WTC11 (cell line): ENCODE data around the gene HPDL. TPM values are rescaled to one million over a fixed set of nuclear protein-coding genes. Genes with fewer than 3 reads are reported as not detected.

Experiments
- ATAC-seq: fragments of 200-7000 bp; cut with Tn5 transposase; 2 replicates; pipeline ENCODE4 v1.10.0; 2021; ENCODE audit warnings: mild to moderate bottlenecking, moderate library complexity
- CTCF ChIA-PET: fragments of 300-600 bp; sonication (Branson Sonifier 250); formaldehyde crosslinking; loops from one replicate; lab custom pipeline; 2021; ENCODE audit warnings: antibody characterized with exemption; lab: Charles Lee
- POLR2A ChIA-PET: fragments of 350-600 bp; sonication (Branson Sonifier 250); formaldehyde crosslinking; loops from one replicate; lab custom pipeline; 2021; ENCODE audit warnings: antibody characterized with exemption; lab: Charles Lee
- DNase-seq: peaks from one replicate; pipeline ENCODE4 v3.0.0; 2021; ENCODE audit warnings: low spot score
- H3K27ac Mint-ChIP-seq: 2 replicates; pipeline ENCODE4 v1.8.0; 2021; ENCODE audit warnings: mixed read lengths
- H3K27me3 Mint-ChIP-seq: 2 replicates; pipeline ENCODE4 v1.8.0; 2021; ENCODE audit warnings: low read depth, mild to moderate bottlenecking, moderate library complexity, mixed read lengths
- H3K36me3 Mint-ChIP-seq: 2 replicates; pipeline ENCODE4 v1.8.0; 2021; ENCODE audit warnings: mixed read lengths
- H3K4me1 Mint-ChIP-seq: 2 replicates; pipeline ENCODE4 v1.8.0; 2022; ENCODE audit warnings: mixed read lengths
- H3K4me3 Mint-ChIP-seq: 2 replicates; pipeline ENCODE4 v1.8.0; 2021; ENCODE audit warnings: mild to moderate bottlenecking, moderate library complexity, mixed read lengths
- H3K9me3 Mint-ChIP-seq: 2 replicates; pipeline ENCODE4 v1.8.0; 2021; ENCODE audit warnings: mixed read lengths
- CBFB ChIP-seq: sonication (generic); formaldehyde crosslinking; IDR thresholded peaks from 2 replicates; pipeline ENCODE4 v1.8.1; 2022; ENCODE audit warnings: mild to moderate bottlenecking, low read depth, missing genetic modification reagents
- EMX1 ChIP-seq: fragments of 250-450 bp; sonication (Bioruptor Pico); IDR thresholded peaks from 2 replicates; pipeline ENCODE4 v1.8.0; 2021; ENCODE audit warnings: mild to moderate bottlenecking
- ESRRA ChIP-seq: sonication (generic); formaldehyde crosslinking; IDR thresholded peaks from 2 replicates; pipeline ENCODE4 v1.8.1; 2022; ENCODE audit warnings: mild to moderate bottlenecking, missing genetic modification reagents, borderline replicate concordance
- ETV6 ChIP-seq: sonication (generic); formaldehyde crosslinking; IDR thresholded peaks from 2 replicates; pipeline ENCODE4 v1.8.1; 2022; ENCODE audit warnings: mild to moderate bottlenecking, missing genetic modification reagents
- GRHL2 ChIP-seq: fragments of 250-450 bp; sonication (Bioruptor Pico); IDR thresholded peaks from 2 replicates; pipeline ENCODE4 v1.8.0; 2022; ENCODE audit warnings: mild to moderate bottlenecking, moderate library complexity; ENCODE audit not compliant: insufficient replicate concordance, severe bottlenecking
- IRF2 ChIP-seq: sonication (generic); formaldehyde crosslinking; IDR thresholded peaks from 2 replicates; pipeline ENCODE4 v1.8.0; 2022; ENCODE audit warnings: low read depth, missing genetic modification reagents, borderline replicate concordance
- JUN ChIP-seq: sonication (generic); formaldehyde crosslinking; IDR thresholded peaks from 2 replicates; pipeline ENCODE4 v1.8.0; 2023; ENCODE audit warnings: mild to moderate bottlenecking, missing genetic modification reagents
- NFATC4 ChIP-seq: fragments of 250-450 bp; sonication (Bioruptor Pico); IDR thresholded peaks from 2 replicates; pipeline ENCODE4 v1.9.0; 2021; ENCODE audit warnings: mild to moderate bottlenecking
- NR3C1 ChIP-seq: sonication (generic); formaldehyde crosslinking; conservative IDR thresholded peaks from 2 replicates; pipeline ENCODE4 v1.8.1; 2023; ENCODE audit warnings: low read depth, mild to moderate bottlenecking, missing genetic modification reagents
- PREB ChIP-seq: sonication (generic); formaldehyde crosslinking; IDR thresholded peaks from 2 replicates; pipeline ENCODE4 v1.8.1; 2022; ENCODE audit warnings: mild to moderate bottlenecking, missing genetic modification reagents, moderate library complexity, borderline replicate concordance
- RELA ChIP-seq: sonication (generic); formaldehyde crosslinking; IDR thresholded peaks from 2 replicates; pipeline ENCODE4 v1.8.1; 2022; ENCODE audit warnings: missing genetic modification reagents, mild to moderate bottlenecking, borderline replicate concordance
- ZNF121 ChIP-seq: sonication (generic); formaldehyde crosslinking; IDR thresholded peaks from 2 replicates; pipeline ENCODE4 v1.8.0; 2023; ENCODE audit warnings: missing genetic modification reagents
- ZNF263 ChIP-seq: sonication (generic); formaldehyde crosslinking; IDR thresholded peaks from 2 replicates; pipeline ENCODE4 v1.8.1; 2022; ENCODE audit warnings: low read depth, mild to moderate bottlenecking, moderate library complexity, missing genetic modification reagents
- ZNF532 ChIP-seq: fragments of 250-450 bp; sonication (Bioruptor Pico); IDR thresholded peaks from 2 replicates; pipeline ENCODE4 v1.9.0; 2021; ENCODE audit warnings: mild to moderate bottlenecking, borderline replicate concordance
- total RNA-seq: library from RNA; stranded (reverse); gene quantifications from 3 replicates; pipeline ENCODE4 v1.2.3, GENCODE V29; 2021
- TF ChIP-seq, protein P1 (sequence below): fragments of 200-600 bp; IDR thresholded peaks from 2 replicates; pipeline ENCODE4 v1.8.0; 2022; ENCODE audit warnings: antibody characterized with exemption
- TF ChIP-seq, protein P2 (sequence below): fragments of 250-450 bp; sonication (Bioruptor Pico); IDR thresholded peaks from 2 replicates; pipeline ENCODE4 v2.1.2; 2022; ENCODE audit warnings: mild to moderate bottlenecking, moderate library complexity
- TF ChIP-seq, protein P3 (sequence below): sonication (generic); formaldehyde crosslinking; conservative IDR thresholded peaks from 2 replicates; pipeline ENCODE4 v1.8.1; 2022; ENCODE audit warnings: mild to moderate bottlenecking, missing genetic modification reagents
- TF ChIP-seq, protein P4 (sequence below): sonication (generic); formaldehyde crosslinking; IDR thresholded peaks from 2 replicates; pipeline ENCODE4 v1.8.0; 2022; ENCODE audit warnings: mild to moderate bottlenecking, missing genetic modification reagents
- TF ChIP-seq, protein P5 (sequence below): sonication (generic); formaldehyde crosslinking; IDR thresholded peaks from 2 replicates; pipeline ENCODE4 v1.8.1; 2022; ENCODE audit warnings: low read depth, mild to moderate bottlenecking, moderate library complexity, missing genetic modification reagents, borderline replicate concordance

HPDL gene
- total RNA-seq, 1 experiment from 2014 or later = 44.0 TPM

DNA sequence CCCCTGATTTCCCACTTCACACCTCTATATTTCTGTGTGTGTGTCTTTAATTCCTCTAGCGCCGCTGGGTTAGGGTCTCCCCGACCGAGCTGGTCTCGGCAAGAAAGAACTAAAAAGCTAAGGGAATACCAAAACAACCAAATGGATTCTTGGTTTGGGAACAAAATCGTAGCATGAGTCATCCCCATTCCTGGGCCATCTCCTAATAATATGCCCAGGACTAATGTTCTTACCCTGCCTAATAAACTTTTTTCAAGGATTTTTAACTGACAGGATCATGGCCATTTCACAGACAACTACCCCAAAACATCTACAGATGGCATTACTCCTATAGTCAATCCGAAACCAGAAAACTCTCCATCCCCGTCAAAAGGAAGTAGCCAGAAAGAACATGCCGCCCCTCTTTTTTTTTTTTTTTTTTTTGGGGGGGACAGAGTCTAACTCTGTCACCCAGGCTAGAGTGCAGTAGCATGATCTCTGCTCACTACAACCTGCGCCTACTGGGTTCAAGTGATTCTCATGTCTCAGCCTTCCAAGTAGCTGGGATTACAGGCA lies 4.1 kb upstream of the HPDL start:
- Mint-ChIP-seq H3K4me1 (peaks cover 34% of the 10 kb centered on the region), H3K27ac (peak overlapping the region; percentile 82), H3K27me3 (no peaks in the 10 kb centered on the region; the same call in 1 of the 2 replicates), H3K9me3 (peaks cover 9% of the 10 kb centered on the region)
- DNase-seq = no peak
- CTCF ChIA-PET = interaction anchor here (0.9 to 1.6 kb wide), 3 partner anchors 13 to 304 kb away, joined by 4 to 8 read pairs (median 4); no protein-coding TSS in a partner anchor
- no peak for ATAC-seq
- POLR2A ChIA-PET = interaction anchor here (0.6 to 0.7 kb wide), 2 partner anchors 52 to 523 kb away, joined by 3 to 5 read pairs; partner anchors contain the start of gene PLK3
- TF ChIP-seq ZNF121 (CRISPR knock-in tag) = no peak
- no peak for TF ChIP-seq NR3C1 (CRISPR knock-in tag)
- TF ChIP-seq CBFB (CRISPR knock-in tag) = no peak
- no peak for TF ChIP-seq IRF2
- TF ChIP-seq ESRRA (CRISPR knock-in tag) = no peak
- TF ChIP-seq, protein P1, sequence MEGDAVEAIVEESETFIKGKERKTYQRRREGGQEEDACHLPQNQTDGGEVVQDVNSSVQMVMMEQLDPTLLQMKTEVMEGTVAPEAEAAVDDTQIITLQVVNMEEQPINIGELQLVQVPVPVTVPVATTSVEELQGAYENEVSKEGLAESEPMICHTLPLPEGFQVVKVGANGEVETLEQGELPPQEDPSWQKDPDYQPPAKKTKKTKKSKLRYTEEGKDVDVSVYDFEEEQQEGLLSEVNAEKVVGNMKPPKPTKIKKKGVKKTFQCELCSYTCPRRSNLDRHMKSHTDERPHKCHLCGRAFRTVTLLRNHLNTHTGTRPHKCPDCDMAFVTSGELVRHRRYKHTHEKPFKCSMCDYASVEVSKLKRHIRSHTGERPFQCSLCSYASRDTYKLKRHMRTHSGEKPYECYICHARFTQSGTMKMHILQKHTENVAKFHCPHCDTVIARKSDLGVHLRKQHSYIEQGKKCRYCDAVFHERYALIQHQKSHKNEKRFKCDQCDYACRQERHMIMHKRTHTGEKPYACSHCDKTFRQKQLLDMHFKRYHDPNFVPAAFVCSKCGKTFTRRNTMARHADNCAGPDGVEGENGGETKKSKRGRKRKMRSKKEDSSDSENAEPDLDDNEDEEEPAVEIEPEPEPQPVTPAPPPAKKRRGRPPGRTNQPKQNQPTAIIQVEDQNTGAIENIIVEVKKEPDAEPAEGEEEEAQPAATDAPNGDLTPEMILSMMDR = no peak
- TF ChIP-seq GRHL2 (CRISPR knock-in tag) = no peak
- no peak for TF ChIP-seq ZNF263 (CRISPR knock-in tag)
- TF ChIP-seq, protein P2, sequence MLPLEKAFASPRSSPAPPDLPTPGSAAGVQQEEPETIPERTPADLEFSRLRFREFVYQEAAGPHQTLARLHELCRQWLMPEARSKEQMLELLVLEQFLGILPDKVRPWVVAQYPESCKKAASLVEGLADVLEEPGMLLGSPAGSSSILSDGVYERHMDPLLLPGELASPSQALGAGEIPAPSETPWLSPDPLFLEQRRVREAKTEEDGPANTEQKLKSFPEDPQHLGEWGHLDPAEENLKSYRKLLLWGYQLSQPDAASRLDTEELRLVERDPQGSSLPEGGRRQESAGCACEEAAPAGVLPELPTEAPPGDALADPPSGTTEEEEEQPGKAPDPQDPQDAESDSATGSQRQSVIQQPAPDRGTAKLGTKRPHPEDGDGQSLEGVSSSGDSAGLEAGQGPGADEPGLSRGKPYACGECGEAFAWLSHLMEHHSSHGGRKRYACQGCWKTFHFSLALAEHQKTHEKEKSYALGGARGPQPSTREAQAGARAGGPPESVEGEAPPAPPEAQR (CRISPR knock-in tag) = no peak
- TF ChIP-seq ETV6 (CRISPR knock-in tag) = no peak
- TF ChIP-seq, protein P3, sequence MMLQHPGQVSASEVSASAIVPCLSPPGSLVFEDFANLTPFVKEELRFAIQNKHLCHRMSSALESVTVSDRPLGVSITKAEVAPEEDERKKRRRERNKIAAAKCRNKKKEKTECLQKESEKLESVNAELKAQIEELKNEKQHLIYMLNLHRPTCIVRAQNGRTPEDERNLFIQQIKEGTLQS (CRISPR knock-in tag) = no peak
- TF ChIP-seq EMX1 (CRISPR knock-in tag) = no peak
- no peak for TF ChIP-seq PREB (CRISPR knock-in tag)
- TF ChIP-seq, all 79 proteins: peak for 0
- peak overlapping the region; percentile 22; the same call in 1 of the 2 replicates for H3K4me3 Mint-ChIP-seq
- peaks cover 8% of the 10 kb centered on the region for H3K36me3 Mint-ChIP-seq

GRCh38 chr1:45325851-45326506 lies 716 bp upstream of the HPDL start:
- H3K4me1 Mint-ChIP-seq = peaks cover 56% of the 10 kb centered on the region
- ChIA-PET CTCF (interaction anchor here (0.6 to 4.4 kb wide), 6 partner anchors 14 to 311 kb away, joined by 4 to 32 read pairs (median 6); partner anchors contain the start of genes MUTYH and TOE1), POLR2A (interaction anchor here (0.6 to 4.4 kb wide), 10 partner anchors 9 to 315 kb away, joined by 3 to 54 read pairs (median 6); partner anchors contain the start of genes CCDC163, HECTD3, MMACHC and MUTYH)
- peak overlapping the region; percentile 1; the same call in 1 of the 2 replicates for H3K27ac Mint-ChIP-seq
- ATAC-seq (no peak), DNase-seq (no peak)
- peak overlapping the region; percentile 70 for H3K4me3 Mint-ChIP-seq
- peaks cover 21% of the 10 kb centered on the region for H3K36me3 Mint-ChIP-seq
- peaks cover 9% of the 10 kb centered on the region for H3K9me3 Mint-ChIP-seq
- H3K27me3 Mint-ChIP-seq = no peaks in the 10 kb centered on the region; the same call in 1 of the 2 replicates
- TF ChIP-seq RELA (CRISPR knock-in tag) = no peak
- TF ChIP-seq, protein P4, sequence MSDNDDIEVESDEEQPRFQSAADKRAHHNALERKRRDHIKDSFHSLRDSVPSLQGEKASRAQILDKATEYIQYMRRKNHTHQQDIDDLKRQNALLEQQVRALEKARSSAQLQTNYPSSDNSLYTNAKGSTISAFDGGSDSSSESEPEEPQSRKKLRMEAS = no peak
- TF ChIP-seq, protein P5, sequence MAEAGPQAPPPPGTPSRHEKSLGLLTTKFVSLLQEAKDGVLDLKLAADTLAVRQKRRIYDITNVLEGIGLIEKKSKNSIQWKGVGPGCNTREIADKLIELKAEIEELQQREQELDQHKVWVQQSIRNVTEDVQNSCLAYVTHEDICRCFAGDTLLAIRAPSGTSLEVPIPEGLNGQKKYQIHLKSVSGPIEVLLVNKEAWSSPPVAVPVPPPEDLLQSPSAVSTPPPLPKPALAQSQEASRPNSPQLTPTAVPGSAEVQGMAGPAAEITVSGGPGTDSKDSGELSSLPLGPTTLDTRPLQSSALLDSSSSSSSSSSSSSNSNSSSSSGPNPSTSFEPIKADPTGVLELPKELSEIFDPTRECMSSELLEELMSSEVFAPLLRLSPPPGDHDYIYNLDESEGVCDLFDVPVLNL (CRISPR knock-in tag) = no peak
- TF ChIP-seq ZNF532 (CRISPR knock-in tag) = no peak
- TF ChIP-seq NFATC4 (CRISPR knock-in tag) = no peak
- TF ChIP-seq JUN = no peak
